GM23338 (cell line): ENCODE data around the gene FZD2. TPM values are rescaled to one million over a fixed set of nuclear protein-coding genes. Genes with fewer than 3 reads are reported as not detected.

Experiments used
- ATAC-seq: fragments of 200-7000 bp; cut with Tn5 transposase; 3 replicates; pipeline ENCODE4 v1.9.1; 2020
- DNase-seq: peaks from one replicate; pipeline ENCODE4 v3.0.0-alpha.2; 2015; ENCODE audit warnings: low spot score
- H2AFZ ChIP-seq: fragments of 200-600 bp; sonication (generic); 2 replicates; pipeline ENCODE4 v1.8.0; 2016; ENCODE audit warnings: antibody characterized with exemption, mild to moderate bottlenecking, moderate library complexity
- H3F3A ChIP-seq: fragments of 200-600 bp; sonication (generic); replicated peaks from 2 replicates; pipeline ENCODE4 v1.8.0; 2017; ENCODE audit warnings: antibody characterized with exemption, mixed run types, low read depth
- H3K27ac ChIP-seq: fragments of 200-600 bp; sonication (generic); 2 replicates; pipeline ENCODE4 v1.6.1; 2016; ENCODE audit warnings: low read depth
- H3K27me3 ChIP-seq: fragments of 200-600 bp; sonication (generic); 2 replicates; pipeline ENCODE4 v1.8.0; 2016; ENCODE audit warnings: mild to moderate bottlenecking, mixed run types, moderate library complexity; ENCODE audit not compliant: insufficient read depth
- H3K36me3 ChIP-seq: fragments of 200-600 bp; sonication (generic); 2 replicates; pipeline ENCODE4 v1.8.0; 2016; ENCODE audit warnings: mild to moderate bottlenecking; ENCODE audit not compliant: insufficient read depth
- H3K4me1 ChIP-seq: fragments of 200-600 bp; sonication (generic); 2 replicates; pipeline ENCODE4 v1.8.0; 2016; ENCODE audit warnings: mild to moderate bottlenecking, moderate library complexity; ENCODE audit not compliant: insufficient read depth
- H3K4me2 ChIP-seq: fragments of 200-600 bp; sonication (generic); 2 replicates; pipeline ENCODE4 v1.7.1; 2017; ENCODE audit warnings: mixed run types
- H3K4me3 ChIP-seq: fragments of 200-600 bp; sonication (generic); 2 replicates; pipeline ENCODE4 v1.6.1; 2016; ENCODE audit warnings: mixed run types
- H3K79me2 ChIP-seq: fragments of 200-600 bp; sonication (generic); replicated peaks from 2 replicates; pipeline ENCODE4 v1.8.0; 2017; ENCODE audit warnings: mild to moderate bottlenecking; ENCODE audit not compliant: insufficient read depth
- H3K9me2 ChIP-seq: fragments of 200-600 bp; sonication (generic); 2 replicates; pipeline ENCODE4 v1.8.0; 2017; ENCODE audit not compliant: insufficient read depth
- H4K20me1 ChIP-seq: fragments of 200-600 bp; sonication (generic); replicated peaks from 2 replicates; pipeline ENCODE4 v1.8.0; 2017; ENCODE audit warnings: mild to moderate bottlenecking; ENCODE audit not compliant: insufficient read depth
- H3K27ac Mint-ChIP-seq: 2 replicates; pipeline ENCODE4 v1.8.0; 2020; ENCODE audit warnings: inconsistent platforms, mild to moderate bottlenecking, moderate library complexity, mixed read lengths
- H3K27me3 Mint-ChIP-seq: 3 replicates; pipeline ENCODE4 v1.8.0; 2022; ENCODE audit warnings: low read depth, mild to moderate bottlenecking, moderate library complexity, mixed read lengths, inconsistent platforms; ENCODE audit not compliant: insufficient read depth, poor library complexity
- H3K36me3 Mint-ChIP-seq: 3 replicates; pipeline ENCODE4 v1.8.0; 2021; ENCODE audit warnings: low read depth, mild to moderate bottlenecking, inconsistent platforms, moderate library complexity, mixed read lengths
- H3K4me1 Mint-ChIP-seq: 3 replicates; pipeline ENCODE4 v1.8.0; 2020; ENCODE audit warnings: mild to moderate bottlenecking, inconsistent platforms, mixed read lengths
- H3K4me3 Mint-ChIP-seq: 3 replicates; pipeline ENCODE4 v1.8.0; 2021; ENCODE audit warnings: moderate library complexity, mild to moderate bottlenecking, inconsistent platforms, mixed read lengths
- H3K9me3 Mint-ChIP-seq: 3 replicates; pipeline ENCODE4 v1.8.0; 2020; ENCODE audit warnings: moderate library complexity, mild to moderate bottlenecking, inconsistent platforms, mixed read lengths
- CREB1 ChIP-seq: fragments of 250-450 bp; sonication (Bioruptor Pico); IDR thresholded peaks from 2 replicates; pipeline ENCODE4 v1.5.0; 2020; ENCODE audit warnings: low read depth, mild to moderate bottlenecking, moderate library complexity
- EZH2 ChIP-seq: fragments of 200-600 bp; sonication (generic); IDR thresholded peaks from one replicate; pipeline ENCODE4 v1.8.0; 2017; ENCODE audit warnings: antibody characterized with exemption, mild to moderate bottlenecking, low read depth; ENCODE audit not compliant: unreplicated experiment
- EZH2phosphoT487 ChIP-seq: fragments of 200-600 bp; sonication (generic); IDR thresholded peaks from one replicate; pipeline ENCODE4 v1.8.1; 2018; ENCODE audit warnings: antibody characterized with exemption; ENCODE audit not compliant: unreplicated experiment
- JUNB ChIP-seq: IDR thresholded peaks from one replicate; pipeline ENCODE4 v1.6.1; 2016; ENCODE audit warnings: antibody characterized with exemption; ENCODE audit not compliant: unreplicated experiment
- NANOG ChIP-seq: IDR thresholded peaks from 2 replicates; pipeline ENCODE4 v1.6.1; 2016; ENCODE audit warnings: antibody characterized with exemption, borderline replicate concordance
- POLR2AphosphoS5 ChIP-seq: IDR thresholded peaks from 2 replicates; pipeline ENCODE4 v1.6.1; 2016; ENCODE audit warnings: antibody characterized with exemption, low read depth
- STAT1 ChIP-seq: IDR thresholded peaks from one replicate; pipeline ENCODE4 v1.6.1; 2016; ENCODE audit warnings: antibody characterized with exemption; ENCODE audit not compliant: unreplicated experiment
- ZNF114 ChIP-seq: fragments of 250-450 bp; sonication (Bioruptor Pico); IDR thresholded peaks from 2 replicates; pipeline ENCODE4 v1.5.0; 2020; ENCODE audit warnings: mild to moderate bottlenecking, moderate library complexity
- ZNF331 ChIP-seq: fragments of 250-450 bp; sonication (Bioruptor Pico); IDR thresholded peaks from 2 replicates; pipeline ENCODE4 v1.5.0; 2020; ENCODE audit warnings: low read depth, mild to moderate bottlenecking, moderate library complexity
- polyA plus RNA-seq: library from polyadenylated mRNA; unstranded; fragments of >200 nt; fragmentation: Nextera tagmentation; extraction: Ambion mirVana; gene quantifications from 2 replicates; pipeline ENCODE4 v1.2.1, GENCODE V29; 2016
- total RNA-seq: library from RNA; depleted of rRNA; stranded (reverse); fragments of >200 nt; shearing (Covaris generic); gene quantifications from 2 replicates; pipeline ENCODE4 v1.2.3, GENCODE V29; 2014
- TF ChIP-seq, protein P1 (sequence below): IDR thresholded peaks from one replicate; pipeline ENCODE4 v1.6.1; 2018; ENCODE audit warnings: antibody characterized with exemption; ENCODE audit not compliant: unreplicated experiment
- TF ChIP-seq, protein P2 (sequence below): fragments of 250-450 bp; sonication (Bioruptor Pico); IDR thresholded peaks from 2 replicates; pipeline ENCODE4 v1.5.0; 2020; ENCODE audit warnings: mild to moderate bottlenecking, moderate library complexity
- TF ChIP-seq, protein P3 (sequence below): IDR thresholded peaks from 2 replicates; pipeline ENCODE4 v1.6.1; 2016; ENCODE audit warnings: antibody characterized with exemption
- TF ChIP-seq, protein P4 (sequence below), 2 experiments: fragments of 200-600 bp in 1 of 2; sonication (generic) in 1 of 2; conservative IDR thresholded peaks; 2 replicates each; pipeline versions ENCODE4 v1.5.1 to v1.6.1; 2016 to 2017; ENCODE audit warnings: antibody characterized with exemption in 2 of 2, low read depth in 2 of 2, mild to moderate bottlenecking in 2 of 2, moderate library complexity in 1 of 2

The FZD2 gene
- total and polyA plus RNA-seq, 2 experiments from 2014 or later: 6.2 to 7.6 TPM

DNA sequence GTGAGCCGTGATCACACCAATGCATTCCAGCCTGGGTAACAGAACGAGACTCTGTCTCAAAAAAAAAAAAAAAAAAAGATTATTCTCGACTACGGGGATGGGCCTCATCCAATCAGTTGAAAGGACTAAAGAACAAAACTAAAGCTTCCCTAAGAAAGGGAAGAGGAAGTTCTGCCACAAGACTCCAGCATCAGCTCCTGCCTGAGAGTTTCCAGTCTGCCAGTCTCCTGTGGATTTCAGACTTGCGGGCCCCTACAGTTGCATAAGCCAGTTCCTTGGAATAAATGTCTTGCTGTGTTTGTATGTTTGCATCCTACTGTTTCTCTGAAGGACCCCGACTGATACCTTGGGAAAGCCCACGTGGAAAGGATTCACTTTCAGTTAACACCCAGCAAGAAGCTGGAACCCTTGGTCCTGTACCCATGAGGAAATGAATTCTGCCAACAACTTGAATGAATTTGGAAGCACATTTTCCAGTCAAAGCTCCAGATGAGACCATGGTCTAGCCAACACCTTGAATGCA is 26.3 kb upstream of the FZD2 start:
- Histone ChIP-seq H3K27me3 (peaks cover 23% of the 10 kb centered on the region), H2AFZ (no peak overlapping the region), H3K36me3 (no peaks in the 10 kb centered on the region), H3K79me2 (no peaks in the 10 kb centered on the region), H3F3A (peaks cover 7% of the 10 kb centered on the region; the same call in 1 of the 2 replicates), H3K4me1 (peaks cover 4% of the 10 kb centered on the region; the same call in 1 of the 2 replicates), H3K4me2 (no peak overlapping the region), H3K27ac (no peak overlapping the region), H3K4me3 (no peak overlapping the region), H4K20me1 (no peaks in the 10 kb centered on the region), H3K9me2 (no peaks in the 10 kb centered on the region)
- TF ChIP-seq POLR2AphosphoS5 (no peak), ZNF114 (CRISPR knock-in tag) (no peak), ZNF331 (no peak), EZH2 (no peak), EZH2phosphoT487 (no peak), CREB1 (no peak), STAT1 (no peak), JUNB (no peak), NANOG (no peak)
- TF ChIP-seq, protein P1, sequence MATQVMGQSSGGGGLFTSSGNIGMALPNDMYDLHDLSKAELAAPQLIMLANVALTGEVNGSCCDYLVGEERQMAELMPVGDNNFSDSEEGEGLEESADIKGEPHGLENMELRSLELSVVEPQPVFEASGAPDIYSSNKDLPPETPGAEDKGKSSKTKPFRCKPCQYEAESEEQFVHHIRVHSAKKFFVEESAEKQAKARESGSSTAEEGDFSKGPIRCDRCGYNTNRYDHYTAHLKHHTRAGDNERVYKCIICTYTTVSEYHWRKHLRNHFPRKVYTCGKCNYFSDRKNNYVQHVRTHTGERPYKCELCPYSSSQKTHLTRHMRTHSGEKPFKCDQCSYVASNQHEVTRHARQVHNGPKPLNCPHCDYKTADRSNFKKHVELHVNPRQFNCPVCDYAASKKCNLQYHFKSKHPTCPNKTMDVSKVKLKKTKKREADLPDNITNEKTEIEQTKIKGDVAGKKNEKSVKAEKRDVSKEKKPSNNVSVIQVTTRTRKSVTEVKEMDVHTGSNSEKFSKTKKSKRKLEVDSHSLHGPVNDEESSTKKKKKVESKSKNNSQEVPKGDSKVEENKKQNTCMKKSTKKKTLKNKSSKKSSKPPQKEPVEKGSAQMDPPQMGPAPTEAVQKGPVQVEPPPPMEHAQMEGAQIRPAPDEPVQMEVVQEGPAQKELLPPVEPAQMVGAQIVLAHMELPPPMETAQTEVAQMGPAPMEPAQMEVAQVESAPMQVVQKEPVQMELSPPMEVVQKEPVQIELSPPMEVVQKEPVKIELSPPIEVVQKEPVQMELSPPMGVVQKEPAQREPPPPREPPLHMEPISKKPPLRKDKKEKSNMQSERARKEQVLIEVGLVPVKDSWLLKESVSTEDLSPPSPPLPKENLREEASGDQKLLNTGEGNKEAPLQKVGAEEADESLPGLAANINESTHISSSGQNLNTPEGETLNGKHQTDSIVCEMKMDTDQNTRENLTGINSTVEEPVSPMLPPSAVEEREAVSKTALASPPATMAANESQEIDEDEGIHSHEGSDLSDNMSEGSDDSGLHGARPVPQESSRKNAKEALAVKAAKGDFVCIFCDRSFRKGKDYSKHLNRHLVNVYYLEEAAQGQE: no peak
- TF ChIP-seq, protein P2, sequence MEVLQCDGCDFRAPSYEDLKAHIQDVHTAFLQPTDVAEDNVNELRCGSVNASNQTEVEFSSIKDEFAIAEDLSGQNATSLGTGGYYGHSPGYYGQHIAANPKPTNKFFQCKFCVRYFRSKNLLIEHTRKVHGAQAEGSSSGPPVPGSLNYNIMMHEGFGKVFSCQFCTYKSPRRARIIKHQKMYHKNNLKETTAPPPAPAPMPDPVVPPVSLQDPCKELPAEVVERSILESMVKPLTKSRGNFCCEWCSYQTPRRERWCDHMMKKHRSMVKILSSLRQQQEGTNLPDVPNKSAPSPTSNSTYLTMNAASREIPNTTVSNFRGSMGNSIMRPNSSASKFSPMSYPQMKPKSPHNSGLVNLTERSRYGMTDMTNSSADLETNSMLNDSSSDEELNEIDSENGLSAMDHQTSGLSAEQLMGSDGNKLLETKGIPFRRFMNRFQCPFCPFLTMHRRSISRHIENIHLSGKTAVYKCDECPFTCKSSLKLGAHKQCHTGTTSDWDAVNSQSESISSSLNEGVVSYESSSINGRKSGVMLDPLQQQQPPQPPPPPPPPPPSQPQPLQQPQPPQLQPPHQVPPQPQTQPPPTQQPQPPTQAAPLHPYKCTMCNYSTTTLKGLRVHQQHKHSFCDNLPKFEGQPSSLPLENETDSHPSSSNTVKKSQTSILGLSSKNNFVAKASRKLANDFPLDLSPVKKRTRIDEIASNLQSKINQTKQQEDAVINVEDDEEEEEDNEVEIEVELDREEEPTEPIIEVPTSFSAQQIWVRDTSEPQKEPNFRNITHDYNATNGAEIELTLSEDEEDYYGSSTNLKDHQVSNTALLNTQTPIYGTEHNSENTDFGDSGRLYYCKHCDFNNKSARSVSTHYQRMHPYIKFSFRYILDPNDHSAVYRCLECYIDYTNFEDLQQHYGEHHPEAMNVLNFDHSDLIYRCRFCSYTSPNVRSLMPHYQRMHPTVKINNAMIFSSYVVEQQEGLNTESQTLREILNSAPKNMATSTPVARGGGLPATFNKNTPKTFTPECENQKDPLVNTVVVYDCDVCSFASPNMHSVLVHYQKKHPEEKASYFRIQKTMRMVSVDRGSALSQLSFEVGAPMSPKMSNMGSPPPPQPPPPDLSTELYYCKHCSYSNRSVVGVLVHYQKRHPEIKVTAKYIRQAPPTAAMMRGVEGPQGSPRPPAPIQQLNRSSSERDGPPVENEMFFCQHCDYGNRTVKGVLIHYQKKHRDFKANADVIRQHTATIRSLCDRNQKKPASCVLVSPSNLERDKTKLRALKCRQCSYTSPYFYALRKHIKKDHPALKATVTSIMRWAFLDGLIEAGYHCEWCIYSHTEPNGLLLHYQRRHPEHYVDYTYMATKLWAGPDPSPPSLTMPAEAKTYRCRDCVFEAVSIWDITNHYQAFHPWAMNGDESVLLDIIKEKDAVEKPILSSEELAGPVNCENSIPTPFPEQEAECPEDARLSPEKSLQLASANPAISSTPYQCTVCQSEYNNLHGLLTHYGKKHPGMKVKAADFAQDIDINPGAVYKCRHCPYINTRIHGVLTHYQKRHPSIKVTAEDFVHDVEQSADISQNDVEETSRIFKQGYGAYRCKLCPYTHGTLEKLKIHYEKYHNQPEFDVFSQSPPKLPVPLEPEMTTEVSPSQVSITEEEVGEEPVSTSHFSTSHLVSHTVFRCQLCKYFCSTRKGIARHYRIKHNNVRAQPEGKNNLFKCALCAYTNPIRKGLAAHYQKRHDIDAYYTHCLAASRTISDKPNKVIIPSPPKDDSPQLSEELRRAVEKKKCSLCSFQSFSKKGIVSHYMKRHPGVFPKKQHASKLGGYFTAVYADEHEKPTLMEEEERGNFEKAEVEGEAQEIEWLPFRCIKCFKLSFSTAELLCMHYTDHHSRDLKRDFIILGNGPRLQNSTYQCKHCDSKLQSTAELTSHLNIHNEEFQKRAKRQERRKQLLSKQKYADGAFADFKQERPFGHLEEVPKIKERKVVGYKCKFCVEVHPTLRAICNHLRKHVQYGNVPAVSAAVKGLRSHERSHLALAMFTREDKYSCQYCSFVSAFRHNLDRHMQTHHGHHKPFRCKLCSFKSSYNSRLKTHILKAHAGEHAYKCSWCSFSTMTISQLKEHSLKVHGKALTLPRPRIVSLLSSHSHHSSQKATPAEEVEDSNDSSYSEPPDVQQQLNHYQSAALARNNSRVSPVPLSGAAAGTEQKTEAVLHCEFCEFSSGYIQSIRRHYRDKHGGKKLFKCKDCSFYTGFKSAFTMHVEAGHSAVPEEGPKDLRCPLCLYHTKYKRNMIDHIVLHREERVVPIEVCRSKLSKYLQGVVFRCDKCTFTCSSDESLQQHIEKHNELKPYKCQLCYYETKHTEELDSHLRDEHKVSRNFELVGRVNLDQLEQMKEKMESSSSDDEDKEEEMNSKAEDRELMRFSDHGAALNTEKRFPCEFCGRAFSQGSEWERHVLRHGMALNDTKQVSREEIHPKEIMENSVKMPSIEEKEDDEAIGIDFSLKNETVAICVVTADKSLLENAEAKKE (CRISPR knock-in tag): no peak
- TF ChIP-seq, protein P3, sequence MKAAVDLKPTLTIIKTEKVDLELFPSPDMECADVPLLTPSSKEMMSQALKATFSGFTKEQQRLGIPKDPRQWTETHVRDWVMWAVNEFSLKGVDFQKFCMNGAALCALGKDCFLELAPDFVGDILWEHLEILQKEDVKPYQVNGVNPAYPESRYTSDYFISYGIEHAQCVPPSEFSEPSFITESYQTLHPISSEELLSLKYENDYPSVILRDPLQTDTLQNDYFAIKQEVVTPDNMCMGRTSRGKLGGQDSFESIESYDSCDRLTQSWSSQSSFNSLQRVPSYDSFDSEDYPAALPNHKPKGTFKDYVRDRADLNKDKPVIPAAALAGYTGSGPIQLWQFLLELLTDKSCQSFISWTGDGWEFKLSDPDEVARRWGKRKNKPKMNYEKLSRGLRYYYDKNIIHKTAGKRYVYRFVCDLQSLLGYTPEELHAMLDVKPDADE: no peak
- TF ChIP-seq, protein P4, sequence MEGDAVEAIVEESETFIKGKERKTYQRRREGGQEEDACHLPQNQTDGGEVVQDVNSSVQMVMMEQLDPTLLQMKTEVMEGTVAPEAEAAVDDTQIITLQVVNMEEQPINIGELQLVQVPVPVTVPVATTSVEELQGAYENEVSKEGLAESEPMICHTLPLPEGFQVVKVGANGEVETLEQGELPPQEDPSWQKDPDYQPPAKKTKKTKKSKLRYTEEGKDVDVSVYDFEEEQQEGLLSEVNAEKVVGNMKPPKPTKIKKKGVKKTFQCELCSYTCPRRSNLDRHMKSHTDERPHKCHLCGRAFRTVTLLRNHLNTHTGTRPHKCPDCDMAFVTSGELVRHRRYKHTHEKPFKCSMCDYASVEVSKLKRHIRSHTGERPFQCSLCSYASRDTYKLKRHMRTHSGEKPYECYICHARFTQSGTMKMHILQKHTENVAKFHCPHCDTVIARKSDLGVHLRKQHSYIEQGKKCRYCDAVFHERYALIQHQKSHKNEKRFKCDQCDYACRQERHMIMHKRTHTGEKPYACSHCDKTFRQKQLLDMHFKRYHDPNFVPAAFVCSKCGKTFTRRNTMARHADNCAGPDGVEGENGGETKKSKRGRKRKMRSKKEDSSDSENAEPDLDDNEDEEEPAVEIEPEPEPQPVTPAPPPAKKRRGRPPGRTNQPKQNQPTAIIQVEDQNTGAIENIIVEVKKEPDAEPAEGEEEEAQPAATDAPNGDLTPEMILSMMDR (conservative IDR thresholded peaks at IDR 0.05; ENCODE audit: low read depth in 2 of 2): no peak
- Mint-ChIP-seq H3K4me3 (no peak overlapping the region), H3K27ac (no peak overlapping the region), H3K9me3 (peaks cover 21% of the 10 kb centered on the region), H3K27me3 (peaks cover 14% of the 10 kb centered on the region), H3K4me1 (peaks cover 12% of the 10 kb centered on the region), H3K36me3 (peaks cover 6% of the 10 kb centered on the region; the same call in 2 of the 3 replicates)
- ATAC-seq: no peak
- DNase-seq: no peak
